ENCODE results near the gene DOK6.

- TF ChIP-seq, protein P1, sequence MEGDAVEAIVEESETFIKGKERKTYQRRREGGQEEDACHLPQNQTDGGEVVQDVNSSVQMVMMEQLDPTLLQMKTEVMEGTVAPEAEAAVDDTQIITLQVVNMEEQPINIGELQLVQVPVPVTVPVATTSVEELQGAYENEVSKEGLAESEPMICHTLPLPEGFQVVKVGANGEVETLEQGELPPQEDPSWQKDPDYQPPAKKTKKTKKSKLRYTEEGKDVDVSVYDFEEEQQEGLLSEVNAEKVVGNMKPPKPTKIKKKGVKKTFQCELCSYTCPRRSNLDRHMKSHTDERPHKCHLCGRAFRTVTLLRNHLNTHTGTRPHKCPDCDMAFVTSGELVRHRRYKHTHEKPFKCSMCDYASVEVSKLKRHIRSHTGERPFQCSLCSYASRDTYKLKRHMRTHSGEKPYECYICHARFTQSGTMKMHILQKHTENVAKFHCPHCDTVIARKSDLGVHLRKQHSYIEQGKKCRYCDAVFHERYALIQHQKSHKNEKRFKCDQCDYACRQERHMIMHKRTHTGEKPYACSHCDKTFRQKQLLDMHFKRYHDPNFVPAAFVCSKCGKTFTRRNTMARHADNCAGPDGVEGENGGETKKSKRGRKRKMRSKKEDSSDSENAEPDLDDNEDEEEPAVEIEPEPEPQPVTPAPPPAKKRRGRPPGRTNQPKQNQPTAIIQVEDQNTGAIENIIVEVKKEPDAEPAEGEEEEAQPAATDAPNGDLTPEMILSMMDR (conservative IDR thresholded peaks at IDR 0.05; ENCODE audit: low read depth, low read length) = no peak
- no peak for TF ChIP-seq EZH2 (IDR thresholded peaks at IDR 0.05; ENCODE audit: low read length, unreplicated experiment)
These were observed 10.5 kb downstream of the DOK6 start for GRCh38 chr18:69411199-69411598.
